ENCODE data around the gene TSTD1.

The TSTD1 gene

GRCh38 chr1:161082483-161082882 lies 43.7 kb upstream of the TSTD1 start:
- H3K4me3 ChIP-seq (ENCODE audit: insufficient read length, low read depth), result no peak overlapping the region
- peaks cover 44% of the 10 kb centered on the region for H3K4me1 ChIP-seq (ENCODE audit: insufficient read depth, insufficient read length)
- TF ChIP-seq SUZ12 (IDR thresholded peaks at IDR 0.05; ENCODE audit: extremely low read depth, insufficient read depth, insufficient read length) (no peak), YY1 (IDR thresholded peaks at IDR 0.05; ENCODE audit: insufficient read depth, insufficient read length) (no peak), ZNF274 (IDR thresholded peaks at IDR 0.05; ENCODE audit: low read depth, low read length) (no peak)
- no peaks in the 10 kb centered on the region for H3K9me3 ChIP-seq (ENCODE audit: insufficient read depth, low read length)
- no peaks in the 10 kb centered on the region for H3K36me3 ChIP-seq (ENCODE audit: insufficient read depth, insufficient read length, low read length)
- no peak for DNase-seq (ENCODE audit: low read depth, low spot score)
- H3K9ac ChIP-seq (ENCODE audit: insufficient read length, low read depth), result no peak overlapping the region
- H3K27me3 ChIP-seq (ENCODE audit: insufficient read depth, insufficient read length), result no peaks in the 10 kb centered on the region

- Histone ChIP-seq H3K36me3 (ENCODE audit: insufficient read depth, insufficient read length, low read length) (no peaks in the 10 kb centered on the region), H3K27me3 (ENCODE audit: insufficient read depth, insufficient read length) (no peaks in the 10 kb centered on the region), H3K9me3 (ENCODE audit: insufficient read depth, low read length) (no peaks in the 10 kb centered on the region), H3K9ac (ENCODE audit: insufficient read length, low read depth) (no peak overlapping the region), H3K4me3 (ENCODE audit: insufficient read length, low read depth) (no peak overlapping the region), H3K4me1 (ENCODE audit: insufficient read depth, insufficient read length) (peaks cover 41% of the 10 kb centered on the region)
- DNase-seq (ENCODE audit: low read depth, low spot score), result no peak
- TF ChIP-seq YY1 (IDR thresholded peaks at IDR 0.05; ENCODE audit: insufficient read depth, insufficient read length), result no peak
- no peak for TF ChIP-seq SUZ12 (IDR thresholded peaks at IDR 0.05; ENCODE audit: extremely low read depth, insufficient read depth, insufficient read length)
- no peak for TF ChIP-seq ZNF274 (IDR thresholded peaks at IDR 0.05; ENCODE audit: low read depth, low read length)
Measured at GRCh38 chr1:161081519-161081918, 42.8 kb upstream of the TSTD1 start.

GRCh38 chr1:161080441-161081405 lies 42.0 kb upstream of the TSTD1 start:
- Histone ChIP-seq H3K4me3 (ENCODE audit: insufficient read length, low read depth) (no peak overlapping the region), H3K36me3 (ENCODE audit: insufficient read depth, insufficient read length, low read length) (no peaks in the 10 kb centered on the region), H3K27me3 (ENCODE audit: insufficient read depth, insufficient read length) (no peaks in the 10 kb centered on the region), H3K9me3 (ENCODE audit: insufficient read depth, low read length) (no peaks in the 10 kb centered on the region), H3K9ac (ENCODE audit: insufficient read length, low read depth) (no peak overlapping the region), H3K4me1 (ENCODE audit: insufficient read depth, insufficient read length) (peaks cover 35% of the 10 kb centered on the region)
- DNase-seq (ENCODE audit: low read depth, low spot score), result no peak
- no peak for TF ChIP-seq SUZ12 (IDR thresholded peaks at IDR 0.05; ENCODE audit: extremely low read depth, insufficient read depth, insufficient read length)

- no peaks in the 10 kb centered on the region for H3K9me3 ChIP-seq (ENCODE audit: insufficient read depth, low read length)
- no peak for TF ChIP-seq SUZ12 (IDR thresholded peaks at IDR 0.05; ENCODE audit: extremely low read depth, insufficient read depth, insufficient read length)
- TF ChIP-seq YY1 (IDR thresholded peaks at IDR 0.05; ENCODE audit: insufficient read depth, insufficient read length), result no peak
- no peak for TF ChIP-seq ZNF274 (IDR thresholded peaks at IDR 0.05; ENCODE audit: low read depth, low read length)
- no peaks in the 10 kb centered on the region for H3K27me3 ChIP-seq (ENCODE audit: insufficient read depth, insufficient read length)
- H3K9ac ChIP-seq (ENCODE audit: insufficient read length, low read depth), result no peak overlapping the region
- H3K36me3 ChIP-seq (ENCODE audit: insufficient read depth, insufficient read length, low read length), result no peaks in the 10 kb centered on the region
- H3K4me3 ChIP-seq (ENCODE audit: insufficient read length, low read depth), result no peak overlapping the region
- H3K4me1 ChIP-seq (ENCODE audit: insufficient read depth, insufficient read length), result peaks cover 31% of the 10 kb centered on the region
- DNase-seq (ENCODE audit: low read depth, low spot score), result no peak
Measured at GRCh38 chr1:161079436-161080110, 40.8 kb upstream of the TSTD1 start.

- TF ChIP-seq SUZ12 (IDR thresholded peaks at IDR 0.05; ENCODE audit: extremely low read depth, insufficient read depth, insufficient read length) (no peak), YY1 (IDR thresholded peaks at IDR 0.05; ENCODE audit: insufficient read depth, insufficient read length) (no peak), ZNF274 (IDR thresholded peaks at IDR 0.05; ENCODE audit: low read depth, low read length) (no peak)
- Histone ChIP-seq H3K36me3 (ENCODE audit: insufficient read depth, insufficient read length, low read length) (no peaks in the 10 kb centered on the region), H3K4me3 (ENCODE audit: insufficient read length, low read depth) (no peak overlapping the region), H3K9me3 (ENCODE audit: insufficient read depth, low read length) (no peaks in the 10 kb centered on the region), H3K27me3 (ENCODE audit: insufficient read depth, insufficient read length) (no peaks in the 10 kb centered on the region), H3K4me1 (ENCODE audit: insufficient read depth, insufficient read length) (peaks cover 18% of the 10 kb centered on the region), H3K9ac (ENCODE audit: insufficient read length, low read depth) (no peak overlapping the region)
- DNase-seq (ENCODE audit: low read depth, low spot score), result no peak
Measured at GRCh38 chr1:161077426-161077825, 38.7 kb upstream of the TSTD1 start.

GRCh38 chr1:161076410-161076809 lies 37.6 kb upstream of the TSTD1 start:
- Histone ChIP-seq H3K9me3 (ENCODE audit: insufficient read depth, low read length) (no peaks in the 10 kb centered on the region), H3K4me3 (ENCODE audit: insufficient read length, low read depth) (no peak overlapping the region), H3K36me3 (ENCODE audit: insufficient read depth, insufficient read length, low read length) (no peaks in the 10 kb centered on the region), H3K27me3 (ENCODE audit: insufficient read depth, insufficient read length) (no peaks in the 10 kb centered on the region), H3K9ac (ENCODE audit: insufficient read length, low read depth) (no peak overlapping the region), H3K4me1 (ENCODE audit: insufficient read depth, insufficient read length) (peaks cover 16% of the 10 kb centered on the region)
- DNase-seq (ENCODE audit: low read depth, low spot score), result no peak
- TF ChIP-seq SUZ12 (IDR thresholded peaks at IDR 0.05; ENCODE audit: extremely low read depth, insufficient read depth, insufficient read length), result no peak
- no peak for TF ChIP-seq YY1 (IDR thresholded peaks at IDR 0.05; ENCODE audit: insufficient read depth, insufficient read length)
- no peak for TF ChIP-seq ZNF274 (IDR thresholded peaks at IDR 0.05; ENCODE audit: low read depth, low read length)
